Measurements from ENCODE around the gene PRSS22. TPM values are rescaled to one million over a fixed set of nuclear protein-coding genes. Genes with fewer than 3 reads are reported as not detected.

The PRSS22 gene
- total RNA-seq, 1 donor from 2014 or later, result 15.3 TPM

GRCh38 chr16:2852731-2853507, 5.1 kb downstream of the PRSS22 start:
- Histone ChIP-seq H3K9me3 (peaks cover 8% of the 10 kb centered on the region), H3K36me3 (no peaks in the 10 kb centered on the region), H3K4me3 (no peak overlapping the region), H3K4me1 (no peaks in the 10 kb centered on the region), H3K27ac (no peak overlapping the region), H3K27me3 (ENCODE audit: low read depth) (peaks cover 21% of the 10 kb centered on the region)
- TF ChIP-seq CTCF (IDR thresholded peaks at IDR 0.05), result no peak
- DNase-seq (no peak), ATAC-seq (no peak)
- intact Hi-C loops (cut with DNase I), result no loop called here

DNA sequence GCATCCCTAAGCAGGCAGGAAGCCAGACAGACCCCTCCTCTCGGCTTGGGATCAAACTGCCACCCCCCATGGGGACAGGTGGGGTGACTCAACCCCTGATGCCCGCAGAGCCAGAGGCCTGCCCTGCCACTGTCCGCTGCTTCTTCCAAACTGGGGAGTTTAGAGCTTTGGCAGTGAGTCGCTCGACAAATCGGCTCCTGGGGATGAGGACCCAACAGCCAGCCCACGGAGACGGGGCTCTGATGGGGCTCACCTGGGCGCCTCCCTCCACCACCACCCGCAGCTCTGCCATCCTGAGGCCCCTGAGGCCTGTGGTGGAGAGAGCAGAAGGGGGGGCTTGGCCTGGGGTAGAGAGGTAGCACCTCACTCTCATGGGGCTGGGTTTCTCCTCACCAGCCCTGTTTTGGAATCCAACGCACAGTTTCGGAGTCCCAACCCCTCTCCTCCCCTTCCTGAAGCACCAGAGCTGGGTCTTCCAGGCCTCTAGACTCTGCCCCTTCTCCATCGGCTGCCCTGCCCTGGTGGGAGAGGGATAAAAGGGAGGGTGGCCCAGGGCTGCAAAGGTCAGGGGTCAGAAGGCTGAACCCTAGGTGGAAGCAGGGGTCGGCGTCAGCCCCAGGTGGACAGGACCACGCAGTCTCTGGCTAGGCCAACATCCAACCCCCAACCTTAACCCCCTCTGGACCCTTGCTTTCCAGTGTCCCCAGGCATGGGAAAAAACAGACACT, 5.8 kb downstream of the PRSS22 start:
- Histone ChIP-seq H3K27me3 (ENCODE audit: low read depth) (peaks cover 19% of the 10 kb centered on the region), H3K4me3 (no peak overlapping the region), H3K9me3 (peaks cover 8% of the 10 kb centered on the region), H3K36me3 (no peaks in the 10 kb centered on the region), H3K27ac (no peak overlapping the region), H3K4me1 (no peaks in the 10 kb centered on the region)
- DNase-seq (peak; percentile 38), ATAC-seq (no peak)
- intact Hi-C loops (cut with DNase I), result no loop called here
- no peak for TF ChIP-seq CTCF (IDR thresholded peaks at IDR 0.05)

DNA sequence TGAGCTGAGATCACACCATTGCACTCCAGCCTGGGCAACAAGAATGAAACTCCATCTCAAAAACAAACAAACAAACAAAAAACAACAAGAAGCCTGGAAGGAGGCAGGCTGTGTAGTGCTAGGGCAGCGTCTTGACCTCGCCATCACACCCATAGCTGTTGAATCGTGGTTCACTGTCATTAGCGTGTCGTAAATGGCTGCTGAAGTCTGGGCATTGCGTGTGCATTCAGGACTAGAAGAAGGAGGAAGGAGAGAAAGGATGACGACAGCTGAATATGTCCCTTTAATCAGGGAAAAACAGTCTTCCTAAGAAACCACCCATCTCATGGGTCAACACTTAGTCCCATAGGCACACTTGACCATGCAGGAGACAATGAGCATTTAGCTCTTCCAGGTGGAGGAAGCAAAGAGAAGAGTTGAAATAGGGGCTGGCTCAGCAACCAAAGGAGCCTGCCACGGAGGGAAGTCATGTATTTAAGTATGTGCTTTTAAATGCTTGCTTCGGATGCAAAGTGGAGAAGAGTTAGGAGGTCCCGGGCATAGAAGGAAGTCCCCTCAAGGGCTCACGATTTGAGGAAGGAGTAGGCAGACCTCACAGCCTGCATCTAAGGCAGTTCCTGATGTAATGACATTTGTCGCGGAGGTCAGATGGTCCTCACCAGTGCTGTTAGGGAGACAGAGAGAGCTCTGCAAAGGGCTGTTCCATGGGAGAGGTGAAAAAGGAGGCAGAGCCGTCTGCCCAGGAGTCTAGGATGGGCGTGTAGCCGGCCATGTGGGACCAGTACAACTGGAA, 8.8 kb downstream of the PRSS22 start:
- Histone ChIP-seq H3K27ac (no peak overlapping the region), H3K4me1 (no peaks in the 10 kb centered on the region), H3K4me3 (no peak overlapping the region), H3K27me3 (ENCODE audit: low read depth) (peaks cover 19% of the 10 kb centered on the region), H3K36me3 (no peaks in the 10 kb centered on the region), H3K9me3 (no peaks in the 10 kb centered on the region)
- DNase-seq (no peak), ATAC-seq (no peak)
- intact Hi-C loops (cut with DNase I), result no loop called here
- no peak for TF ChIP-seq CTCF (IDR thresholded peaks at IDR 0.05)

- ATAC-seq (no peak), DNase-seq (no peak)
- TF ChIP-seq CTCF (IDR thresholded peaks at IDR 0.05), result no peak
- Histone ChIP-seq H3K36me3 (no peaks in the 10 kb centered on the region), H3K9me3 (no peaks in the 10 kb centered on the region), H3K27me3 (ENCODE audit: low read depth) (peaks cover 9% of the 10 kb centered on the region), H3K4me3 (no peak overlapping the region), H3K4me1 (peaks cover 10% of the 10 kb centered on the region), H3K27ac (no peak overlapping the region)
- intact Hi-C loops (cut with DNase I), result no loop called here
These were observed 11.3 kb downstream of the PRSS22 start for GRCh38 chr16:2846511-2847310.

GRCh38 chr16:2845116-2845515, 12.9 kb downstream of the PRSS22 start:
- Histone ChIP-seq H3K4me3 (no peak overlapping the region), H3K27ac (no peak overlapping the region), H3K27me3 (ENCODE audit: low read depth) (peaks cover 9% of the 10 kb centered on the region), H3K36me3 (no peaks in the 10 kb centered on the region), H3K9me3 (no peaks in the 10 kb centered on the region), H3K4me1 (peaks cover 15% of the 10 kb centered on the region)
- intact Hi-C loops (cut with DNase I), result no loop called here
- no peak for TF ChIP-seq CTCF (IDR thresholded peaks at IDR 0.05)
- DNase-seq (no peak), ATAC-seq (no peak)

All from lower lobe of right lung (tissue), 2 donors.